Suprapubic skin (tissue), 4 donors: ENCODE data around the gene CD96. TPM values are rescaled to one million over a fixed set of nuclear protein-coding genes. Genes with fewer than 3 reads are reported as not detected.

Source experiments
- DNase-seq, 2 donors: peaks; one replicate each; pipeline ENCODE4 v3.0.0-alpha.2; 2019; ENCODE audit warnings: low spot score in 2 of 2
- H3K27ac ChIP-seq: fragments of 200-600 bp; sonication (generic); one replicate; pipeline ENCODE4 v1.5.1; 2019
- H3K27me3 ChIP-seq: fragments of 200-600 bp; sonication (generic); one replicate; pipeline ENCODE4 v1.5.1; 2019
- H3K36me3 ChIP-seq: fragments of 200-600 bp; sonication (generic); one replicate; pipeline ENCODE4 v1.5.1; 2019
- H3K4me1 ChIP-seq: fragments of 200-600 bp; sonication (generic); one replicate; pipeline ENCODE4 v1.5.1; 2019
- H3K4me3 ChIP-seq: fragments of 200-600 bp; sonication (generic); one replicate; pipeline ENCODE4 v1.5.1; 2019; ENCODE audit warnings: mild to moderate bottlenecking
- H3K9me3 ChIP-seq: fragments of 200-600 bp; sonication (generic); one replicate; pipeline ENCODE4 v1.5.1; 2019
- CTCF ChIP-seq, 2 donors: fragments of 200-600 bp in 1 of 2; fragments of 450-650 bp in 1 of 2; sonication (generic) in 1 of 2; IDR thresholded peaks; one replicate each; pipeline ENCODE4 v1.5.1; 2016 to 2019; ENCODE audit warnings: antibody characterized with exemption in 2 of 2, mild to moderate bottlenecking in 1 of 2, moderate library complexity in 1 of 2
- EP300 ChIP-seq: sonication (generic); formaldehyde crosslinking; IDR thresholded peaks from one replicate; pipeline ENCODE4 v1.6.1; 2017; ENCODE audit warnings: antibody characterized with exemption
- POLR2A ChIP-seq, 2 donors: fragments of 450-650 bp; IDR thresholded peaks; one replicate each; pipeline ENCODE4 v1.6.1; 2017; ENCODE audit warnings: antibody characterized with exemption in 2 of 2, mild to moderate bottlenecking in 2 of 2, moderate library complexity in 2 of 2
- POLR2AphosphoS5 ChIP-seq, 3 donors: sonication (generic); formaldehyde crosslinking; IDR thresholded peaks; one replicate each; pipeline ENCODE4 v1.6.1; 2017; ENCODE audit warnings: antibody characterized with exemption in 3 of 3
- WGBS: methylation state at CpG from one replicate; pipeline ENCODE4 v1.1.5; 2018; 5-methylcytosine and 5-hydroxymethylcytosine counted together
- total RNA-seq, 4 donors: library from RNA; depleted of rRNA; stranded (reverse); fragments of >200 nt; gene quantifications; one replicate each; pipeline ENCODE4 v1.1.0, GENCODE V29; 2016

The CD96 gene
- total RNA-seq, 4 donors from 2014 or later = 0.49 to 0.56 (median 0.55) TPM; not detected in 1

GRCh38 chr3:111648991-111649579, 107.1 kb downstream of the CD96 start:
- Histone ChIP-seq H3K36me3 (no peaks in the 10 kb centered on the region), H3K27me3 (no peaks in the 10 kb centered on the region), H3K4me3 (no peak overlapping the region), H3K9me3 (peaks cover 2% of the 10 kb centered on the region), H3K27ac (no peak overlapping the region), H3K4me1 (no peaks in the 10 kb centered on the region)
- 76% methylated on average over 3 of the region's 3 CpGs for whole genome bisulfite sequencing
- no peak for DNase-seq
- no peak for TF ChIP-seq POLR2A (IDR thresholded peaks at IDR 0.05)
- TF ChIP-seq EP300 = no peak
- TF ChIP-seq CTCF (IDR thresholded peaks at IDR 0.05) = no peak
- TF ChIP-seq POLR2AphosphoS5 (IDR thresholded peaks at IDR 0.05) = no peak

GRCh38 chr3:111650378-111651275, 108.6 kb downstream of the CD96 start:
- Histone ChIP-seq H3K27me3 (no peaks in the 10 kb centered on the region), H3K4me3 (no peak overlapping the region), H3K36me3 (no peaks in the 10 kb centered on the region), H3K4me1 (no peaks in the 10 kb centered on the region), H3K27ac (no peak overlapping the region), H3K9me3 (no peaks in the 10 kb centered on the region)
- TF ChIP-seq CTCF (IDR thresholded peaks at IDR 0.05) (no peak), EP300 (no peak), POLR2AphosphoS5 (IDR thresholded peaks at IDR 0.05) (no peak), POLR2A (IDR thresholded peaks at IDR 0.05) (no peak)
- 60% methylated on average over 4 of the region's 4 CpGs for WGBS
- DNase-seq = no peak

GRCh38 chr3:111652492-111653180, 110.6 kb downstream of the CD96 start:
- WGBS = 72% methylated on average over 6 of the region's 6 CpGs
- Histone ChIP-seq H3K27me3 (no peaks in the 10 kb centered on the region), H3K27ac (no peak overlapping the region), H3K36me3 (no peaks in the 10 kb centered on the region), H3K9me3 (no peaks in the 10 kb centered on the region), H3K4me3 (no peak overlapping the region), H3K4me1 (no peaks in the 10 kb centered on the region)
- TF ChIP-seq CTCF (IDR thresholded peaks at IDR 0.05) (no peak), EP300 (no peak), POLR2A (IDR thresholded peaks at IDR 0.05) (no peak), POLR2AphosphoS5 (IDR thresholded peaks at IDR 0.05) (no peak)
- no peak for DNase-seq

GRCh38 chr3:111653766-111654165, 111.8 kb downstream of the CD96 start:
- Histone ChIP-seq H3K36me3 (no peaks in the 10 kb centered on the region), H3K27me3 (no peaks in the 10 kb centered on the region), H3K9me3 (no peaks in the 10 kb centered on the region), H3K4me1 (no peaks in the 10 kb centered on the region), H3K27ac (no peak overlapping the region), H3K4me3 (no peak overlapping the region)
- DNase-seq = no peak
- TF ChIP-seq POLR2A (IDR thresholded peaks at IDR 0.05) (no peak), POLR2AphosphoS5 (IDR thresholded peaks at IDR 0.05) (no peak), EP300 (no peak), CTCF (IDR thresholded peaks at IDR 0.05) (no peak)
- 89% methylated on average over 2 of the region's 2 CpGs for WGBS

- no peak for TF ChIP-seq CTCF (IDR thresholded peaks at IDR 0.05)
- no peak for TF ChIP-seq EP300
- no peak for TF ChIP-seq POLR2A (IDR thresholded peaks at IDR 0.05)
- no peak for TF ChIP-seq POLR2AphosphoS5 (IDR thresholded peaks at IDR 0.05)
Observed at GRCh38 chr3:111662012-111662411, 120.0 kb downstream of the CD96 start.

More at GRCh38 chr3:111662012-111662411, 120.0 kb downstream of the CD96 start:
- no peak for DNase-seq
- 92% methylated on average over 3 of the region's 3 CpGs for WGBS
- H3K27me3 ChIP-seq = no peaks in the 10 kb centered on the region
- H3K4me1 ChIP-seq = no peaks in the 10 kb centered on the region
- H3K9me3 ChIP-seq = no peaks in the 10 kb centered on the region
- no peak overlapping the region for H3K27ac ChIP-seq
- H3K4me3 ChIP-seq = no peak overlapping the region
- H3K36me3 ChIP-seq = no peaks in the 10 kb centered on the region
